Measurements from ENCODE around the gene F2RL3. TPM values are rescaled to one million over a fixed set of nuclear protein-coding genes. Genes with fewer than 3 reads are reported as not detected.

The F2RL3 gene
- total RNA-seq, 1 donor from 2014 or later, result 0.92 TPM

GRCh38 chr19:16915135-16915534 is 26.3 kb downstream of the F2RL3 start:
- H3K36me3 Mint-ChIP-seq (ENCODE audit: low read depth, unreplicated experiment), result peaks cover 10% of the 10 kb centered on the region
- no peaks in the 10 kb centered on the region for H3K4me1 Mint-ChIP-seq (ENCODE audit: unreplicated experiment)
- H3K9me3 Mint-ChIP-seq (ENCODE audit: unreplicated experiment), result peaks cover 14% of the 10 kb centered on the region
- H3K4me3 Mint-ChIP-seq (ENCODE audit: unreplicated experiment), result no peak overlapping the region
- no peak overlapping the region for H3K27ac Mint-ChIP-seq (ENCODE audit: unreplicated experiment)
- no peak for DNase-seq (ENCODE audit: low spot score)
- TF ChIP-seq CTCF (IDR thresholded peaks at IDR 0.05; ENCODE audit: unreplicated experiment), result no peak
- H3K27me3 Mint-ChIP-seq (ENCODE audit: unreplicated experiment), result peaks cover 4% of the 10 kb centered on the region

GRCh38 chr19:16915734-16916133 is 26.9 kb downstream of the F2RL3 start:
- peaks cover 10% of the 10 kb centered on the region for H3K36me3 Mint-ChIP-seq (ENCODE audit: low read depth, unreplicated experiment)
- no peaks in the 10 kb centered on the region for H3K4me1 Mint-ChIP-seq (ENCODE audit: unreplicated experiment)
- H3K27ac Mint-ChIP-seq (ENCODE audit: unreplicated experiment), result no peak overlapping the region
- H3K27me3 Mint-ChIP-seq (ENCODE audit: unreplicated experiment), result peaks cover 4% of the 10 kb centered on the region
- H3K4me3 Mint-ChIP-seq (ENCODE audit: unreplicated experiment), result no peak overlapping the region
- no peak for DNase-seq (ENCODE audit: low spot score)
- peaks cover 14% of the 10 kb centered on the region for H3K9me3 Mint-ChIP-seq (ENCODE audit: unreplicated experiment)
- no peak for TF ChIP-seq CTCF (IDR thresholded peaks at IDR 0.05; ENCODE audit: unreplicated experiment)

GRCh38 chr19:16917401-16917800 is 28.6 kb downstream of the F2RL3 start:
- TF ChIP-seq CTCF (IDR thresholded peaks at IDR 0.05; ENCODE audit: unreplicated experiment), result no peak
- Mint-ChIP-seq H3K27ac (ENCODE audit: unreplicated experiment) (no peak overlapping the region), H3K9me3 (ENCODE audit: unreplicated experiment) (peaks cover 14% of the 10 kb centered on the region), H3K36me3 (ENCODE audit: low read depth, unreplicated experiment) (peaks cover 10% of the 10 kb centered on the region), H3K4me3 (ENCODE audit: unreplicated experiment) (no peak overlapping the region), H3K27me3 (ENCODE audit: unreplicated experiment) (peaks cover 3% of the 10 kb centered on the region), H3K4me1 (ENCODE audit: unreplicated experiment) (no peaks in the 10 kb centered on the region)
- no peak for DNase-seq (ENCODE audit: low spot score)

- Mint-ChIP-seq H3K4me3 (ENCODE audit: unreplicated experiment) (no peak overlapping the region), H3K27ac (ENCODE audit: unreplicated experiment) (no peak overlapping the region), H3K36me3 (ENCODE audit: low read depth, unreplicated experiment) (no peaks in the 10 kb centered on the region), H3K9me3 (ENCODE audit: unreplicated experiment) (peaks cover 4% of the 10 kb centered on the region), H3K27me3 (ENCODE audit: unreplicated experiment) (peaks cover 6% of the 10 kb centered on the region), H3K4me1 (ENCODE audit: unreplicated experiment) (no peaks in the 10 kb centered on the region)
- no peak for DNase-seq (ENCODE audit: low spot score)
- TF ChIP-seq CTCF (IDR thresholded peaks at IDR 0.05; ENCODE audit: unreplicated experiment), result no peak
Measured at GRCh38 chr19:16919496-16919895, 30.7 kb downstream of the F2RL3 start.

GRCh38 chr19:16920816-16921529 is 32.2 kb downstream of the F2RL3 start:
- Mint-ChIP-seq H3K27ac (ENCODE audit: unreplicated experiment) (no peak overlapping the region), H3K4me1 (ENCODE audit: unreplicated experiment) (no peaks in the 10 kb centered on the region), H3K4me3 (ENCODE audit: unreplicated experiment) (no peak overlapping the region), H3K27me3 (ENCODE audit: unreplicated experiment) (peaks cover 6% of the 10 kb centered on the region), H3K9me3 (ENCODE audit: unreplicated experiment) (no peaks in the 10 kb centered on the region), H3K36me3 (ENCODE audit: low read depth, unreplicated experiment) (peaks cover 4% of the 10 kb centered on the region)
- no peak for DNase-seq (ENCODE audit: low spot score)
- no peak for TF ChIP-seq CTCF (IDR thresholded peaks at IDR 0.05; ENCODE audit: unreplicated experiment)

Data from endothelial cell (in vitro differentiated cells).